Thyroid gland (tissue), 4 donors: ENCODE data around the gene APOBEC2. TPM values are rescaled to one million over a fixed set of nuclear protein-coding genes. Genes with fewer than 3 reads are reported as not detected.

ENCODE experiments used
- DNase-seq, 2 donors: peaks; one replicate each; pipeline ENCODE4 v3.0.0-alpha.2; 2019
- H3K27ac ChIP-seq, 3 donors: fragments of 200-600 bp; sonication (generic); 1 replicate in 2 of 3; 2 replicates in 1 of 3; pipeline ENCODE4 v1.5.1; 2016 to 2019; ENCODE audit warnings: mild to moderate bottlenecking in 1 of 3, moderate library complexity in 1 of 3
- H3K27me3 ChIP-seq: fragments of 200-600 bp; sonication (generic); one replicate; pipeline ENCODE4 v1.5.1; 2019
- H3K36me3 ChIP-seq, 2 donors: fragments of 200-600 bp; sonication (generic); one replicate each; pipeline ENCODE4 v1.5.1; 2016 to 2019
- H3K4me1 ChIP-seq, 2 donors: fragments of 200-600 bp; sonication (generic); one replicate each; pipeline ENCODE4 v1.5.1; 2017 to 2019
- H3K4me3 ChIP-seq, 3 donors: fragments of 200-600 bp; sonication (generic); replicated peaks in 1 of 3; 1 replicate in 2 of 3; 2 replicates in 1 of 3; pipeline ENCODE4 v1.5.1; 2016; ENCODE audit warnings: mild to moderate bottlenecking in 1 of 3
- H3K9me3 ChIP-seq: fragments of 200-600 bp; sonication (generic); one replicate; pipeline ENCODE4 v1.5.1; 2017
- POLR2A ChIP-seq, 2 donors: fragments of 450-650 bp; IDR thresholded peaks; one replicate each; pipeline ENCODE4 v1.6.1; 2017; ENCODE audit warnings: antibody characterized with exemption in 2 of 2, mild to moderate bottlenecking in 2 of 2, moderate library complexity in 1 of 2
- WGBS, 2 donors: methylation state at CpG; one replicate each; pipeline ENCODE4 v1.1.5; 2017; 5-methylcytosine and 5-hydroxymethylcytosine counted together
- intact Hi-C: fragments of 100-400 bp; cut with DNase I; formaldehyde crosslinking; loops from one replicate; pipeline ENCODE4 v1.15.1; 2023
- total RNA-seq, 4 donors: library from RNA; depleted of rRNA; stranded (reverse); fragments of >200 nt; gene quantifications; one replicate each; pipeline ENCODE4 v1.2.3, GENCODE V29; 2016
- TF ChIP-seq, protein P1 (sequence below), 6 experiments: fragments of 200-600 bp in 3 of 6; fragments of 450-650 bp in 3 of 6; sonication (generic) in 3 of 6; IDR thresholded peaks; one replicate each; pipeline ENCODE4 v1.5.1; 2016 to 2019; ENCODE audit warnings: antibody characterized with exemption in 6 of 6, mild to moderate bottlenecking in 2 of 6, inconsistent platforms in 1 of 6, moderate library complexity in 1 of 6

Gene APOBEC2
- total RNA-seq, 4 donors from 2014 or later = not detected

GRCh38 chr6:41072836-41073202 is 19.8 kb downstream of the APOBEC2 start, which contains the start of gene NFYA:
NFYA (plus strand) TSS chr6:41072974; CDS start chr6:41079090, 6,116 bp downstream.
- no peaks in the 10 kb centered on the region for H3K36me3 ChIP-seq
- H3K27me3 ChIP-seq = no peaks in the 10 kb centered on the region
- H3K4me1 ChIP-seq = peaks cover 37 to 39% of the 10 kb centered on the region in 2 donors
- no peaks in the 10 kb centered on the region for H3K9me3 ChIP-seq
- TF ChIP-seq POLR2A (IDR thresholded peaks at IDR 0.05) = peak in 1 of 2 donors; percentile 95
- TF ChIP-seq, protein P1, sequence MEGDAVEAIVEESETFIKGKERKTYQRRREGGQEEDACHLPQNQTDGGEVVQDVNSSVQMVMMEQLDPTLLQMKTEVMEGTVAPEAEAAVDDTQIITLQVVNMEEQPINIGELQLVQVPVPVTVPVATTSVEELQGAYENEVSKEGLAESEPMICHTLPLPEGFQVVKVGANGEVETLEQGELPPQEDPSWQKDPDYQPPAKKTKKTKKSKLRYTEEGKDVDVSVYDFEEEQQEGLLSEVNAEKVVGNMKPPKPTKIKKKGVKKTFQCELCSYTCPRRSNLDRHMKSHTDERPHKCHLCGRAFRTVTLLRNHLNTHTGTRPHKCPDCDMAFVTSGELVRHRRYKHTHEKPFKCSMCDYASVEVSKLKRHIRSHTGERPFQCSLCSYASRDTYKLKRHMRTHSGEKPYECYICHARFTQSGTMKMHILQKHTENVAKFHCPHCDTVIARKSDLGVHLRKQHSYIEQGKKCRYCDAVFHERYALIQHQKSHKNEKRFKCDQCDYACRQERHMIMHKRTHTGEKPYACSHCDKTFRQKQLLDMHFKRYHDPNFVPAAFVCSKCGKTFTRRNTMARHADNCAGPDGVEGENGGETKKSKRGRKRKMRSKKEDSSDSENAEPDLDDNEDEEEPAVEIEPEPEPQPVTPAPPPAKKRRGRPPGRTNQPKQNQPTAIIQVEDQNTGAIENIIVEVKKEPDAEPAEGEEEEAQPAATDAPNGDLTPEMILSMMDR (IDR thresholded peaks at IDR 0.05) = no peak
- peak within 1 kb of the TSS; percentile 95 to 100 (median 99) for H3K27ac ChIP-seq
- peak within 1 kb of the TSS; percentile 69 to 82 (median 81) for H3K4me3 ChIP-seq
- DNase-seq = no peak
- intact Hi-C loops = no loop called here
- 0% methylated on average over 9 to 12 of the region's 37 CpGs for WGBS, 2 donors

DNA sequence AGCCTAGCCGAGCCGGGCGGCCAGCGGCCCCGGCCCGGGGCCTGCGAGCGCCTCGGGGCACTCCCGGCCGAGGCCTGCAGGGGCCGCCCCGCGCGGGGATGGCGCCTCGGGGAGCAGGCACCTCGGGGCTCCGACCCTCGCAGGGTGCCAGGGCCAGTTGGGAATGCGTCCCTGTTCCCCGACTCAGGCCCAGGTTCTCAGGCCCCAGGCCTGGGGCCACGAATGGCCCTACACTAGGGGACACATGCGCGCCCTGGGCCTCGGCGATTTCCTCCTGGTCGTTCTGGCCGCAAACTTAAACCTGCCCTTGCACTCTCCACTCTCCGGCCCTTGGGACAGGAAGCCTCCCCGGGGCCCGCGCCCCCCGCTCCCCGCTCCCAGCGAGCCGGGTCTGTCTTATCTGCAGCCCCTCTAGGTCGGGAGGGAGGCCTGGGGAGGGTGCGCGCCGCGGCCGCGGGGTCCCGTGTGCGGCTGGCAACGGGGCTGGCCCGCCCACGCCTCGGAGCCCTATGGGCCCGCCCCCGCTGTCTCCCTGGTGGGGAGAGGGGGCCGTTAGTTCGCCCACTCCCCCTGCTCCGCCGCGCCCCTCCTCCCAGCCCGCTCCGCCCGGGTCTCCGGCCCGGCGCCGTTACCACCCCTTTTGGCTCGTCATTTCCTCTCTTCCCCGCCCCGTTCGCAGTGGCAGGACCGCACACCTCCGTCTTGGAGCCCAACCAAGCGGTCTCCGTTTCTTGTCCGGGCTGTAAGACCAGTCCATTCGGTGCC is 20.4 kb downstream of the APOBEC2 start:
- peak; percentile 88 to 90 for TF ChIP-seq POLR2A (IDR thresholded peaks at IDR 0.05)
- TF ChIP-seq, protein P1 (IDR thresholded peaks at IDR 0.05) = peak in 3 of 6 experiments; percentile 47 to 52 (median 50)
- no peaks in the 10 kb centered on the region for H3K9me3 ChIP-seq
- no peaks in the 10 kb centered on the region for H3K27me3 ChIP-seq
- peak overlapping the region; percentile 95 to 100 (median 99) for H3K27ac ChIP-seq
- H3K4me1 ChIP-seq = peaks cover 37 to 39% of the 10 kb centered on the region in 2 donors
- peak; percentile 92 to 93 for DNase-seq
- peak overlapping the region; percentile 56 to 82 (median 81) for H3K4me3 ChIP-seq
- no peaks in the 10 kb centered on the region for H3K36me3 ChIP-seq
- WGBS, 2 donors = 0 to 1% methylated on average over 26 to 30 of the region's 74 CpGs
- intact Hi-C loops = no loop called here

DNA sequence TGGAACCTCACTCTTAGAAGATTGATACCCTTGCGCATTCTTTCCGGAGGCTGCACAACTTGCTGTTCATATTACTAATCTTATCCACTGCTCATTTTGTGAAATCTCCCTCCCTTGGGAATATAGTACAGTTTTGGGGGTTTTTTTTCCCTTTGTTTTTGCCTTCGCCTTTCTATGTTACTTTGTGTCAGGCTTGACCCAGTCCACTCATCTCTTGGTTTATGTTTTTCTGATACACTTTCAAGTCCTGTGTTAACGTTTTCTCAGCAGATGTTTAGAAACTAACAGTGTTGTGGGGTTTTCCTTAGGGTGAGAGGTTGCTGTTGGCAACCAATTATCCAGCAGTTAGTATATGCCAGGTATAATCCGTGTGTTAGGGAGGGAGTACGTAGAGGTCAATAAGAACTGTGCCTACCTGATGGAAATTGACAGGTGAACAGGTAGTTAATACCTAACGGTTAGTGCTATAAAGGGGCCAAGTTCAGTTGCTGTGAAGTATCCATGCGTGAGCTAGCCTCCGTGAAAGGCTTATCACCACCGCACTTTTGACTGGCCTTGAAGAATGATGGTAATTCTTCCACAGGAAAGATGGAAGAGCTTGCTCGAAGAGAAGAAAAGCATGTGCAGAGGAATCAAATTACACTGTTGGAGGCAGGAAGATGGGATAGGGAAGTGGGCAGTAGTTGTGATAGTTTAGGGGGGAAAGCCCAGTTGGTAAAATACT is 21.1 kb downstream of the APOBEC2 start:
- Histone ChIP-seq H3K4me1 (peaks cover 37 to 39% of the 10 kb centered on the region in 2 donors), H3K27me3 (no peaks in the 10 kb centered on the region), H3K9me3 (no peaks in the 10 kb centered on the region), H3K36me3 (no peaks in the 10 kb centered on the region), H3K27ac (peak overlapping the region; percentile 95 to 100 (median 99)), H3K4me3 (peak overlapping the region in 2 of 3 donors; percentile 56 to 82)
- no peak for DNase-seq
- 5 to 8% methylated on average over 11 of the region's 11 CpGs for WGBS, 2 donors
- no peak for TF ChIP-seq POLR2A (IDR thresholded peaks at IDR 0.05)
- TF ChIP-seq, protein P1 (IDR thresholded peaks at IDR 0.05) = no peak
- intact Hi-C loops = no loop called here

DNA sequence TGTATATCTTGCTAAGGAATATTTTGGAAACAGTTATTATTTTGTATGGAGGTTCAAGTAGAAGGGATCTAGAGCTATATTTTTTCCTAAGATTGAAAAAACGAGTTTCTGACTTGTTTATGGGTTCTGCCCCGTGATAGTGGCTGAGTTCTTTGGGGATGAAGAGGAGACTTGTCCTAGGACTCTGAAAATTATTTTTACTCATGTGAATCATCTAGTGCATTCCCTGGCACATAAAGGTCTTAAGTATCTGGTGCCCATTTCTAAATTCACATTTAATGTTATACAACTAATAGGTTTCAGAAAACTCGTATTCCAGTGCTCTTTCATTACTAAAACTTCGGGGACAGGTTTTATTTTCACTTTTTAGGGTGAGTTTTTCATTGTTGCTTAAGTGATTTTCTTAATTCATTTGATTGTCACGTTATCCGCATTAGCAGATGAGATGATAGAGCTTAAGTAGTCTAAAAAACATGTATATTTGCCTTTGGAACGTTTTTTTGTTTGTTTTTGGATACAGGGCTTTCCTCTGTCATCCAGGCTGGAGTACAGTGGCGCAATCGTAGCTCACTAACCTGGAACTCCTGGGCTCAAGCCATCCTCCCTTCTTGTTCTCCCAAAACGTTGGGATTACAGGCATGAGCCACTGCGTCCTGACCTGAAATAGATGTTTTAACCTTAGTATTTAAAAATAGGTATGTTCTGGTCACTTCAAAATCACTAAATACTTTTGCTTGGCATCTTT is 21.9 kb downstream of the APOBEC2 start:
- 43 to 51% methylated on average over 11 of the region's 11 CpGs for WGBS, 2 donors
- intact Hi-C loops = no loop called here
- H3K4me3 ChIP-seq = no peak overlapping the region

More for the DNA sequence above, 21.9 kb downstream of the APOBEC2 start:
- no peaks in the 10 kb centered on the region for H3K27me3 ChIP-seq
- peak; percentile 36 to 49 for DNase-seq
- TF ChIP-seq, protein P1 (IDR thresholded peaks at IDR 0.05) = no peak
- no peak for TF ChIP-seq POLR2A (IDR thresholded peaks at IDR 0.05)
- no peaks in the 10 kb centered on the region for H3K36me3 ChIP-seq
- peaks cover 37 to 39% of the 10 kb centered on the region in 2 donors for H3K4me1 ChIP-seq
- no peaks in the 10 kb centered on the region for H3K9me3 ChIP-seq
- peak overlapping the region; percentile 95 to 100 (median 99) for H3K27ac ChIP-seq
